H1 (cell line): ENCODE measurements around the gene WDR33.

Source experiments
- CBX5 ChIP-seq: fragments of 300-800, 300-1000 bp; sonication (generic); IDR thresholded peaks from 2 replicates; pipeline ENCODE4 v1.7.1; 2016; ENCODE audit warnings: antibody characterized with exemption, low read length, low read depth
- CEBPB ChIP-seq: IDR thresholded peaks from 2 replicates; pipeline ENCODE4 v1.6.1; 2012; ENCODE audit warnings: low read depth, low read length
- EP300 ChIP-seq, 2 experiments: IDR thresholded peaks; 1 replicate in 1 of 2; 2 replicates in 1 of 2; pipeline ENCODE4 v1.6.1; 2011 to 2012; ENCODE audit warnings: low read depth in 2 of 2, low read length in 2 of 2, mild to moderate bottlenecking in 2 of 2, borderline replicate concordance in 1 of 2, inconsistent platforms in 1 of 2, moderate library complexity in 1 of 2
- EZH2 ChIP-seq: fragments of 200-600 bp; sonication (generic); IDR thresholded peaks from 2 replicates; pipeline ENCODE4 v1.7.1; 2012; ENCODE audit warnings: low read depth, mild to moderate bottlenecking, moderate library complexity, low read length, inconsistent platforms; ENCODE audit not compliant: severe bottlenecking
- GABPA ChIP-seq: IDR thresholded peaks from 2 replicates; pipeline ENCODE4 v1.6.1; 2011; ENCODE audit warnings: mild to moderate bottlenecking, low read length, moderate library complexity, borderline replicate concordance; ENCODE audit not compliant: insufficient read depth
- KDM1A ChIP-seq: fragments of 200-600, 300-600 bp; sonication (generic); IDR thresholded peaks from 2 replicates; pipeline ENCODE4 v1.7.1; 2016; ENCODE audit warnings: mild to moderate bottlenecking, low read length, borderline replicate concordance
- MAFK ChIP-seq: IDR thresholded peaks from 2 replicates; pipeline ENCODE4 v1.6.1; 2012; ENCODE audit warnings: low read depth, mild to moderate bottlenecking, improper control_type of control experiment, low read length
- POLR2A ChIP-seq, 2 experiments: IDR thresholded peaks; 1 replicate in 1 of 2; 2 replicates in 1 of 2; pipeline ENCODE4 v1.6.1; 2011; ENCODE audit warnings: low read depth in 2 of 2, low read length in 2 of 2, mild to moderate bottlenecking in 2 of 2; ENCODE audit errors: control extremely low read depth in 1 of 2
- SP4 ChIP-seq: IDR thresholded peaks from 2 replicates; pipeline ENCODE4 v1.6.1; 2012; ENCODE audit warnings: low read length, inconsistent platforms
- YY1 ChIP-seq: IDR thresholded peaks from 2 replicates; pipeline ENCODE4 v1.6.1; 2011; ENCODE audit warnings: low read depth, mild to moderate bottlenecking, low read length
- TF ChIP-seq, protein P1 (sequence below), 3 experiments: IDR thresholded peaks; 1 replicate in 2 of 3; 2 replicates in 1 of 3; pipeline versions ENCODE4 v1.5.1 to v1.6.1; 2011; ENCODE audit warnings: low read length in 3 of 3, mild to moderate bottlenecking in 3 of 3, inconsistent platforms in 2 of 3, low read depth in 1 of 3, moderate library complexity in 1 of 3; ENCODE audit not compliant: insufficient read depth in 1 of 3; ENCODE audit errors: control extremely low read depth in 1 of 3
- TF ChIP-seq, protein P2 (sequence below): IDR thresholded peaks from 2 replicates; pipeline ENCODE4 v1.6.1; 2012; ENCODE audit warnings: inconsistent platforms
- TF ChIP-seq, protein P3 (sequence below): IDR thresholded peaks from 2 replicates; pipeline ENCODE4 v1.6.1; 2012; ENCODE audit warnings: low read length, inconsistent platforms

DNA sequence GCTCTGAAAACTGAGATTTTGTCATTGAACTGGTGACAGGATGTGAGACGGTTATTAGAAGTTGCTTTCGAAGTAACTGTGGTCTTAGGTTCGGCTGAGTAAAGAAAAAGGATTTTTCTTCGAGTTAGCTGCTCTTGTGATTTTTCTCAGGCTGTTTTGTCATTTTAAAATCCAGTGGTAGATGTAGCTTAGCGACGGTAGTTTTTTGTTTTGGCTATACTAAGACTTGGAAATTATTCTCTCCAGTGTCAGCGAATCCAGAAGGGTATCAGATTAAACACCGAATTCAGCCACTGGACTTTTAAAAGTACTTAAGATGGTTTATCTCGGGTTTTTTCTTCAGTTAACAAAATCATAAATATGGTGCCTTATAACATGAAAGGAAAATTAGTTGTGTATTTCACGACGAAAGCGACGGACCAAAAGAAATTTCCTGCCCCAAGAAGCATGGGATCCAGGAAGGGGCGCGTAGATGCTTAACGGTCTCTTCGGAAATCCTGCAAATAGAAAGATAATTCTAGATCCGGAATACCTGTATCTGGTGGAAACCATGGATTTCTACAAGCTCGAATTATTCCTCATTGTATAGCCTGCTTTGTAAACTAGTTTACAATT, 108.5 kb downstream of the WDR33 start:
- TF ChIP-seq, protein P1, sequence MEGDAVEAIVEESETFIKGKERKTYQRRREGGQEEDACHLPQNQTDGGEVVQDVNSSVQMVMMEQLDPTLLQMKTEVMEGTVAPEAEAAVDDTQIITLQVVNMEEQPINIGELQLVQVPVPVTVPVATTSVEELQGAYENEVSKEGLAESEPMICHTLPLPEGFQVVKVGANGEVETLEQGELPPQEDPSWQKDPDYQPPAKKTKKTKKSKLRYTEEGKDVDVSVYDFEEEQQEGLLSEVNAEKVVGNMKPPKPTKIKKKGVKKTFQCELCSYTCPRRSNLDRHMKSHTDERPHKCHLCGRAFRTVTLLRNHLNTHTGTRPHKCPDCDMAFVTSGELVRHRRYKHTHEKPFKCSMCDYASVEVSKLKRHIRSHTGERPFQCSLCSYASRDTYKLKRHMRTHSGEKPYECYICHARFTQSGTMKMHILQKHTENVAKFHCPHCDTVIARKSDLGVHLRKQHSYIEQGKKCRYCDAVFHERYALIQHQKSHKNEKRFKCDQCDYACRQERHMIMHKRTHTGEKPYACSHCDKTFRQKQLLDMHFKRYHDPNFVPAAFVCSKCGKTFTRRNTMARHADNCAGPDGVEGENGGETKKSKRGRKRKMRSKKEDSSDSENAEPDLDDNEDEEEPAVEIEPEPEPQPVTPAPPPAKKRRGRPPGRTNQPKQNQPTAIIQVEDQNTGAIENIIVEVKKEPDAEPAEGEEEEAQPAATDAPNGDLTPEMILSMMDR (IDR thresholded peaks at IDR 0.05; ENCODE audit: control extremely low read depth in 1 of 3, insufficient read depth in 1 of 3, low read depth in 1 of 3, low read length in 3 of 3): no peak
- TF ChIP-seq EP300 (IDR thresholded peaks at IDR 0.05; ENCODE audit: borderline replicate concordance in 1 of 2, low read depth in 2 of 2, low read length in 2 of 2) (no peak), CBX5 (no peak), POLR2A (IDR thresholded peaks at IDR 0.05; ENCODE audit: control extremely low read depth in 1 of 2, low read depth in 2 of 2, low read length in 2 of 2) (no peak), GABPA (no peak), SP4 (no peak), KDM1A (no peak), EZH2 (no peak), YY1 (no peak), CEBPB (no peak), MAFK (no peak)
- TF ChIP-seq, protein P2, sequence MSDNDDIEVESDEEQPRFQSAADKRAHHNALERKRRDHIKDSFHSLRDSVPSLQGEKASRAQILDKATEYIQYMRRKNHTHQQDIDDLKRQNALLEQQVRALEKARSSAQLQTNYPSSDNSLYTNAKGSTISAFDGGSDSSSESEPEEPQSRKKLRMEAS: no peak
- TF ChIP-seq, protein P3, sequence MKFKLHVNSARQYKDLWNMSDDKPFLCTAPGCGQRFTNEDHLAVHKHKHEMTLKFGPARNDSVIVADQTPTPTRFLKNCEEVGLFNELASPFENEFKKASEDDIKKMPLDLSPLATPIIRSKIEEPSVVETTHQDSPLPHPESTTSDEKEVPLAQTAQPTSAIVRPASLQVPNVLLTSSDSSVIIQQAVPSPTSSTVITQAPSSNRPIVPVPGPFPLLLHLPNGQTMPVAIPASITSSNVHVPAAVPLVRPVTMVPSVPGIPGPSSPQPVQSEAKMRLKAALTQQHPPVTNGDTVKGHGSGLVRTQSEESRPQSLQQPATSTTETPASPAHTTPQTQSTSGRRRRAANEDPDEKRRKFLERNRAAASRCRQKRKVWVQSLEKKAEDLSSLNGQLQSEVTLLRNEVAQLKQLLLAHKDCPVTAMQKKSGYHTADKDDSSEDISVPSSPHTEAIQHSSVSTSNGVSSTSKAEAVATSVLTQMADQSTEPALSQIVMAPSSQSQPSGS: no peak
